K562 (cell line): Measurements from ENCODE around the gene FAM117A. TPM values are rescaled to one million over a fixed set of nuclear protein-coding genes. Genes with fewer than 3 reads are reported as not detected.
A peak's percentile ranks its signal among the peaks of the same experiment; 100 is the strongest.

ENCODE experiments used
- BRF2 ChIP-seq: IDR thresholded peaks from 3 replicates; pipeline ENCODE4 v1.6.1; 2011; ENCODE audit warnings: borderline replicate concordance, mild to moderate bottlenecking; ENCODE audit not compliant: insufficient read length, insufficient read depth
- CEBPG ChIP-seq, 3 experiments: fragments of 200-800 bp in 1 of 3; sonication (Bioruptor generic) in 1 of 3; sonication (generic) in 1 of 3; formaldehyde crosslinking in 1 of 3; IDR thresholded peaks in 2 of 3; conservative IDR thresholded peaks in 1 of 3; 2 replicates each; pipeline versions ENCODE4 v1.6.1 to v1.8.0; 2016 to 2022; ENCODE audit warnings: missing compliant biosample characterization in 2 of 3, missing genetic modification characterization in 2 of 3, mild to moderate bottlenecking in 1 of 3, missing genetic modification reagents in 1 of 3
- DLX4 ChIP-seq: fragments of 250-450 bp; sonication (Bioruptor Pico); IDR thresholded peaks from 2 replicates; pipeline ENCODE4 v1.6.1; 2021; ENCODE audit warnings: mild to moderate bottlenecking
- EGR1 ChIP-seq: fragments of 450-650 bp; conservative IDR thresholded peaks from 2 replicates; pipeline ENCODE4 v1.6.1; 2017; ENCODE audit warnings: mild to moderate bottlenecking
- EWSR1 ChIP-seq: fragments of 450-650 bp; IDR thresholded peaks from 2 replicates; pipeline ENCODE4 v1.6.1; 2018; ENCODE audit warnings: borderline replicate concordance, mild to moderate bottlenecking, low read depth, moderate library complexity; ENCODE audit not compliant: partially characterized antibody
- GTF2E2 ChIP-seq: fragments of 200-800 bp; sonication (Bioruptor generic); IDR thresholded peaks from 2 replicates; pipeline ENCODE4 v1.6.1; 2016; ENCODE audit warnings: missing genetic modification characterization, missing compliant biosample characterization
- HMG20B ChIP-seq: fragments of 250-450 bp; sonication (Bioruptor Pico); IDR thresholded peaks from 2 replicates; pipeline ENCODE4 v1.5.0; 2021; ENCODE audit warnings: mild to moderate bottlenecking
- HMGXB4 ChIP-seq: sonication (generic); formaldehyde crosslinking; IDR thresholded peaks from 2 replicates; pipeline ENCODE4 v1.8.1; 2023; ENCODE audit warnings: mild to moderate bottlenecking, missing genetic modification reagents
- MXD1 ChIP-seq: fragments of 250-450 bp; sonication (Bioruptor Pico); IDR thresholded peaks from 2 replicates; pipeline ENCODE4 v1.8.0; 2021; ENCODE audit warnings: borderline replicate concordance, mild to moderate bottlenecking, moderate library complexity; ENCODE audit not compliant: poor library complexity, severe bottlenecking
- POLR2B ChIP-seq: fragments of 450-650 bp; IDR thresholded peaks from 2 replicates; pipeline ENCODE4 v1.6.1; 2018; ENCODE audit warnings: low read depth; ENCODE audit not compliant: partially characterized antibody
- POLR3A ChIP-seq: IDR thresholded peaks from 2 replicates; pipeline ENCODE4 v1.6.1; 2011; ENCODE audit warnings: borderline replicate concordance, mild to moderate bottlenecking, moderate library complexity; ENCODE audit not compliant: insufficient read length, insufficient read depth; ENCODE audit errors: extremely low read depth
- RNF2 ChIP-seq: sonication (generic); IDR thresholded peaks from 2 replicates; pipeline ENCODE4 v1.6.1; 2016
- SIRT6 ChIP-seq: IDR thresholded peaks from one replicate; pipeline ENCODE4 v1.6.1; 2012; ENCODE audit warnings: low read depth, mild to moderate bottlenecking, control low read depth, inconsistent platforms, low read length, moderate library complexity
- SRSF7 ChIP-seq: fragments of 200-400 bp; formaldehyde crosslinking; optimal IDR thresholded peaks from 2 replicates; pipeline ENCODE3; 2017; ENCODE audit warnings: mild to moderate bottlenecking, low read depth, low read length
- TAF9B ChIP-seq: fragments of 450-650 bp; IDR thresholded peaks from 2 replicates; pipeline ENCODE4 v1.6.1; 2018; ENCODE audit warnings: mild to moderate bottlenecking; ENCODE audit not compliant: partially characterized antibody
- ZEB2 ChIP-seq: fragments of 450-650 bp; IDR thresholded peaks from 2 replicates; pipeline ENCODE4 v1.6.1; 2016
- ZNF354B ChIP-seq: fragments of 250-450 bp; sonication (Bioruptor Pico); IDR thresholded peaks from 2 replicates; pipeline ENCODE4 v1.4.0; 2020
- ZNF395 ChIP-seq: fragments of 200-800 bp; sonication (Bioruptor generic); IDR thresholded peaks from 2 replicates; pipeline ENCODE4 v1.6.1; 2017; ENCODE audit warnings: missing genetic modification characterization, missing compliant biosample characterization
- ZNF398 ChIP-seq: fragments of 250-450 bp; sonication (Bioruptor Pico); IDR thresholded peaks from 2 replicates; pipeline ENCODE4 v1.8.0; 2021; ENCODE audit warnings: moderate library complexity, mild to moderate bottlenecking, inconsistent platforms
- ZNF785 ChIP-seq: fragments of 250-450 bp; sonication (Bioruptor Pico); IDR thresholded peaks from 2 replicates; pipeline ENCODE4 v1.4.0; 2020; ENCODE audit warnings: mild to moderate bottlenecking
- polyA plus RNA-seq, 8 experiments: library from polyadenylated mRNA; depleted of rRNA in 4 of 8; stranded (reverse) in 5 of 8; unstranded in 3 of 8; fragments of >200 nt; fragmentation: Nextera tagmentation in 2 of 8; fragmentation: Illumina TruSeq in 1 of 8; extraction: Ambion mirVana in 2 of 8; extraction: Trizol in 1 of 8; gene quantifications; 2 replicates each; pipeline versions ENCODE4 v1.2.1 to v1.2.3, GENCODE V29; 2011 to 2014; ENCODE audit warnings: inconsistent platforms in 1 of 8, missing spikeins in 1 of 8
- total RNA-seq, 7 experiments: library from RNA; depleted of rRNA in 6 of 7; stranded (reverse); fragments of >200 nt in 6 of 7; fragmentation: Illumina TruSeq in 2 of 7; extraction: Trizol in 2 of 7; gene quantifications; 2 replicates each; pipeline versions ENCODE4 v1.2.1 to v1.2.3, GENCODE V29; 2011 to 2021; ENCODE audit warnings: low replicate concordance in 1 of 7

Gene FAM117A
- total and polyA plus RNA-seq, 9 of the 15 experiments (the other 6 are each of a cell fraction or from before 2014, with no cell fraction given): 3.1 to 79.7 (median 36.6) TPM

GRCh38 chr17:49788478-49789242, 24.7 kb upstream of the FAM117A start, which contains the start of gene KAT7 (continued):
- no peak for TF ChIP-seq ZNF398 (CRISPR knock-in tag)
- TF ChIP-seq TAF9B: peak; percentile 89
- TF ChIP-seq POLR2B: peak; percentile 95
- no peak for TF ChIP-seq SIRT6
- TF ChIP-seq EWSR1: no peak
- TF ChIP-seq BRF2: no peak
- no peak for TF ChIP-seq SRSF7
- no peak for TF ChIP-seq POLR3A
- no peak; the same call in 1 of the 2 replicates for TF ChIP-seq GTF2E2 (tag)
- no peak for TF ChIP-seq CEBPG (CRISPR knock-in tag; IDR thresholded peaks at IDR 0.05)
- TF ChIP-seq CEBPG (tag; conservative IDR thresholded peaks at IDR 0.05 in 1 of 2, IDR thresholded peaks at IDR 0.05 in 1 of 2): no peak
- TF ChIP-seq ZEB2: no peak
- TF ChIP-seq MXD1 (CRISPR knock-in tag): no peak
- TF ChIP-seq ZNF395 (CRISPR knock-in tag): peak; percentile 86; the same call in 1 of the 2 replicates
- 0 out of 2 replicates have a peak, but pooled peaks have one; percentile 51 for TF ChIP-seq HMGXB4 (CRISPR knock-in tag)
- TF ChIP-seq ZNF354B (CRISPR knock-in tag): no peak
- TF ChIP-seq EGR1: peak; percentile 100
- no peak; the same call in 1 of the 2 replicates for TF ChIP-seq RNF2
- TF ChIP-seq HMG20B: no peak
- no peak for TF ChIP-seq ZNF785
- no peak for TF ChIP-seq DLX4
